Liver (tissue), 9 donors: ENCODE measurements around the gene RASGRF1. TPM values are rescaled to one million over a fixed set of nuclear protein-coding genes. Genes with fewer than 3 reads are reported as not detected.

Source experiments
- DNase-seq: peaks from one replicate; pipeline ENCODE4 v3.0.0-alpha.2; 2017; ENCODE audit warnings: low spot score
- H3K27ac ChIP-seq, 2 donors: one replicate each; pipeline ENCODE4 v1.7.0; 2013; ENCODE audit warnings: inconsistent platforms in 2 of 2, low read length in 2 of 2, control low read depth in 1 of 2, low read depth in 1 of 2, mild to moderate bottlenecking in 1 of 2
- H3K27me3 ChIP-seq, 4 donors: one replicate each; pipeline versions ENCODE4 v1.6.1 to v1.7.0; 2013; ENCODE audit warnings: low read length in 3 of 4, inconsistent platforms in 1 of 4, mild to moderate bottlenecking in 1 of 4, moderate library complexity in 1 of 4; ENCODE audit not compliant: control insufficient read depth in 4 of 4, insufficient read depth in 4 of 4
- H3K36me3 ChIP-seq, 4 donors: one replicate each; pipeline versions ENCODE4 v1.6.1 to v1.7.0; 2013; ENCODE audit warnings: low read length in 3 of 4, mild to moderate bottlenecking in 3 of 4, low read depth in 1 of 4, moderate library complexity in 1 of 4; ENCODE audit not compliant: control insufficient read depth in 4 of 4, insufficient read depth in 3 of 4
- H3K4me1 ChIP-seq, 4 donors: one replicate each; pipeline versions ENCODE4 v1.6.1 to v1.7.0; 2013; ENCODE audit warnings: low read length in 3 of 4, mild to moderate bottlenecking in 3 of 4, moderate library complexity in 1 of 4; ENCODE audit not compliant: control insufficient read depth in 4 of 4, insufficient read depth in 4 of 4
- H3K4me3 ChIP-seq, 3 donors: one replicate each; pipeline versions ENCODE4 v1.6.1 to v1.7.0; 2013; ENCODE audit warnings: low read length in 3 of 3, control low read depth in 1 of 3, low read depth in 1 of 3, mild to moderate bottlenecking in 1 of 3
- H3K9ac ChIP-seq, 2 donors: one replicate each; pipeline ENCODE4 v1.7.0; 2013; ENCODE audit warnings: low read length in 2 of 2, mild to moderate bottlenecking in 2 of 2, moderate library complexity in 2 of 2, control low read depth in 1 of 2, low read depth in 1 of 2
- H3K9me3 ChIP-seq, 4 donors: one replicate each; pipeline versions ENCODE4 v1.6.1 to v1.7.0; 2013; ENCODE audit warnings: low read length in 3 of 4; ENCODE audit not compliant: control insufficient read depth in 4 of 4
- EGR1 ChIP-seq, 2 donors: IDR thresholded peaks; 2 replicates each; pipeline ENCODE4 v1.6.1; 2016 to 2018; ENCODE audit warnings: antibody characterized with exemption in 2 of 2, low read depth in 2 of 2
- FOXA1 ChIP-seq: IDR thresholded peaks from 2 replicates; pipeline ENCODE4 v1.6.1; 2016; ENCODE audit warnings: antibody characterized with exemption
- FOXA2 ChIP-seq: IDR thresholded peaks from 2 replicates; pipeline ENCODE4 v1.6.1; 2016; ENCODE audit warnings: antibody characterized with exemption
- GABPA ChIP-seq, 2 donors: IDR thresholded peaks in 1 of 2; conservative IDR thresholded peaks in 1 of 2; 2 replicates each; pipeline ENCODE4 v1.6.1; 2016; ENCODE audit warnings: antibody characterized with exemption in 2 of 2, mild to moderate bottlenecking in 1 of 2, moderate library complexity in 1 of 2
- HNF4A ChIP-seq, 2 donors: conservative IDR thresholded peaks; 2 replicates each; pipeline ENCODE4 v1.6.1; 2016; ENCODE audit warnings: antibody characterized with exemption in 2 of 2, mild to moderate bottlenecking in 2 of 2
- HNF4G ChIP-seq: IDR thresholded peaks from 2 replicates; pipeline ENCODE4 v1.6.1; 2016; ENCODE audit warnings: antibody characterized with exemption
- JUND ChIP-seq, 2 donors: IDR thresholded peaks; 2 replicates each; pipeline ENCODE4 v1.6.1; 2016; ENCODE audit warnings: antibody characterized with exemption in 2 of 2
- NR2F2 ChIP-seq: IDR thresholded peaks from 2 replicates; pipeline ENCODE4 v1.6.1; 2016; ENCODE audit warnings: antibody characterized with exemption
- RAD21 ChIP-seq, 2 donors: IDR thresholded peaks; 2 replicates each; pipeline ENCODE4 v1.6.1; 2016; ENCODE audit warnings: antibody characterized with exemption in 2 of 2, mild to moderate bottlenecking in 2 of 2
- RXRA ChIP-seq, 2 donors: IDR thresholded peaks; 2 replicates each; pipeline ENCODE4 v1.6.1; 2017 to 2018; ENCODE audit warnings: antibody characterized with exemption in 2 of 2, mild to moderate bottlenecking in 1 of 2
- SP1 ChIP-seq: IDR thresholded peaks from 2 replicates; pipeline ENCODE4 v1.6.1; 2018; ENCODE audit warnings: antibody characterized with exemption, mild to moderate bottlenecking
- TAF1 ChIP-seq: conservative IDR thresholded peaks from 2 replicates; pipeline ENCODE4 v1.6.1; 2016; ENCODE audit warnings: antibody characterized with exemption, mild to moderate bottlenecking
- YY1 ChIP-seq: IDR thresholded peaks from 2 replicates; pipeline ENCODE4 v1.6.1; 2016; ENCODE audit warnings: antibody characterized with exemption, mild to moderate bottlenecking
- WGBS: extraction: QIAGEN DNeasy Blood & Tissue Kit; methylation state at CpG from one replicate; pipeline ENCODE4 v1.1.7; 2013; 5-methylcytosine and 5-hydroxymethylcytosine counted together
- polyA plus RNA-seq, 2 donors: library from polyadenylated mRNA; stranded (reverse) in 1 of 2; unstranded in 1 of 2; fragments of 200-250 nt in 1 of 2; fragments of >200 nt in 1 of 2; fragmentation: Nextera tagmentation in 1 of 2; extraction: Ambion mirVana in 1 of 2; gene quantifications; one replicate each; pipeline versions ENCODE4 v1.2.1 to v1.2.3, GENCODE V29; 2013 to 2015
- total RNA-seq, 2 donors: library from RNA; depleted of rRNA; stranded (reverse); fragments of >200 nt; gene quantifications; one replicate each; pipeline ENCODE4 v1.2.3, GENCODE V29; 2014
- TF ChIP-seq, protein P1 (sequence below): IDR thresholded peaks from 2 replicates; pipeline ENCODE4 v1.6.1; 2016; ENCODE audit warnings: antibody characterized with exemption
- TF ChIP-seq, protein P2 (sequence below): fragments of 150-350 bp; IDR thresholded peaks from 2 replicates; pipeline ENCODE4 v1.5.1; 2017; ENCODE audit warnings: improper control_type of control experiment, low read depth, low read length; ENCODE audit not compliant: missing input control
- TF ChIP-seq, protein P3 (sequence below): IDR thresholded peaks from 2 replicates; pipeline ENCODE4 v1.6.1; 2016; ENCODE audit warnings: antibody characterized with exemption
- donor health status: healthy.
- donor health status: healthy.
- donor health status: healthy.
- donor health status: healthy.
- donor health status: healthy.

Gene RASGRF1
- total and polyA plus RNA-seq, 4 donors = 0.28 TPM; not detected in 3

DNA sequence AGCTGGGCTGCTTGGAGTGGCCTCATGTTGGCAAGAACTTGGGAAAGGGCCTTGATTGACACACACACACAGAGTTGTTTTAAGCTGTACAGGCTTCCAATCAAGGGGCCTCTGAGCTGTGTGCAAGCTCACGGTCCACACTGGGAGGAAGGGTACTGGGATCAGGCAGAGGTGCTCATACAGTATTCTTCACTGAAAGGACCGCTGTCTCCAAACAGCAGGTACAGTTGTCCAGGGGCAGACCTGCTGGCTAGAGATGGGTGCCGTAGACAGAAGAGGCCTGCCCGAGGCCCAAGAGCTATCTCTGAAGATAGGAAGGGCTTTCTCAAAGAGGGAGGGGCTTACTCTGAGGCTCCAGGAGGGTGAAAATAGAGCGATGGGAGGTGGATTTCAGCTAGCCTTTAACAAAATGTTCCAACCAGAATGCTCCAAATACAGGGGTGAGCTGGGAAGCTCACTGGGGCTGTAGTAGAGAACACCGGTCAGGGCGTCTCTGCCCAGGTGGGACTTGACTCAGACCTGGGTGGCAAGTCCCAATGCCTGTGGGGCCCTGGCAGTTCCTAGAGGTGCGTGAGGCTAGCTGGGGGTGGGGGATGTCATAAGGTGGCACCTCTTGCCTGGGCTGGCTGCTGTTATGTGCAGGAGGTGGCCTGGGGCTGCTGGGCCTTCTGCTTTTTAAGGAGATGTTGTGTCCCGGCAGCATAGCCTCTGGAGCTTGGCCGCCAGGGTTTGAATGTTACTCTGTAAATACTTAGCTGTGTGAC, 42.7 kb downstream of the RASGRF1 start:
- Histone ChIP-seq H3K27ac (no peak overlapping the region), H3K9ac (no peak overlapping the region), H3K4me3 (no peak overlapping the region), H3K9me3 (peaks cover 0 to 7% (median 2%) of the 10 kb centered on the region in 4 donors), H3K27me3 (no peaks in the 10 kb centered on the region), H3K4me1 (no peaks in the 10 kb centered on the region), H3K36me3 (no peaks in the 10 kb centered on the region)
- DNase-seq = no peak
- WGBS = 93% methylated on average over 10 of the region's 10 CpGs
- TF ChIP-seq HNF4G = no peak
- TF ChIP-seq, protein P1, sequence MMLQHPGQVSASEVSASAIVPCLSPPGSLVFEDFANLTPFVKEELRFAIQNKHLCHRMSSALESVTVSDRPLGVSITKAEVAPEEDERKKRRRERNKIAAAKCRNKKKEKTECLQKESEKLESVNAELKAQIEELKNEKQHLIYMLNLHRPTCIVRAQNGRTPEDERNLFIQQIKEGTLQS = no peak
- no peak for TF ChIP-seq FOXA1
- TF ChIP-seq JUND (IDR thresholded peaks at IDR 0.05) = no peak
- no peak for TF ChIP-seq TAF1

DNA sequence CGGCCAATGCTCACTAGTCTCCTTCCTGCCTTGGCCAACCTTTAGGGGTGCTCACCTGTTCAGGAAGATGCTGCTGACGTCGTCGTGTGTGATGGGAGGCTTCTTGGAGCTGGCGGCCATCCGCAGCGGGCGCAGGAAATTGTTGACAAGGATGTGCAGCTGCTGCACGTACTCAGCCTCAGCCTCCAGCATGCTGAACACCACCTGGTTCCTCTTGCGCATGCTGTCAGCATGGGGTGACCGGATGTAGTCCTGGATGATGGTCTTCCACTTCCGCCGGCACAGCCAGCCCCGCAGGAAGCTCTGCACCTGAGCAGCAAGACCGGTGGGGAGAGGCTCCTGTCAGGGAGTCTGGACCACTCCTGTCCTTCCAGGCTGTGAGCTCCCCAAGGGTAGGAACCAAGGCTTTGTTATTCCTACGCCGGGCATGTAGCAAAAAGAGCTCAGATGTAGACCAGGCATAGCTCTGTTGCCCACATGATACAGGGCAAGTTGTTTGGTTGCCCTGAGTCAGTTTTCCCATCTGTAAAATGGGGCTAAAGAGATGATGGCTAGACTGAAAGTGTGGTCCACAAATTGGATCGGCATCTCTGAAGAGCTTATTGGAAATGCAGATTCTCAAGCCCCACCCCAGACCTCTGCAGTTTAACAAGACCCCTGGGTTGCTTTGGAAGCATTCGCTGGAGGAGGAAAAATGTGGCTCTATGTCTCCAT, 43.7 kb downstream of the RASGRF1 start:
- 91% methylated on average over 19 of the region's 19 CpGs for WGBS
- TF ChIP-seq FOXA2 (no peak), TAF1 (no peak), HNF4A (conservative IDR thresholded peaks at IDR 0.05) (no peak)

DNA sequence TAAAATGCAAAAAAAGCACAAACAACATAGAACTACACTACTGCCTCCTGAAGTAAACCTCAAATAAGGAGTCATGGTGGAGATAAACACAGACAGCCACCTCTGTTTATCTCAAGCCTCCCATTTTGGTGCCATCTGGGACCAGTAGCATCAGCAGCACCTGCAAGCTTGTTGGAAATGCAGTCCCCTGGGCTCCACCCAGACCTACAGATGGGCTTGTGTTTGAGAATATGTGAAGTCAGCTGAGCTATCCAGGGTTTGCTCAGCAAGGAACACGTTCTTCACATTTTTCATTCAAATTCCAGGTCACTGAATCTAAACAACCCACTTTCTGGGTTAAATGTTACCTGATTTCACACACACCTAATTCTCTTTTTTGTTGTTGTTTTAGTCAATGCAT, 45.5 kb downstream of the RASGRF1 start:
- DNase-seq = no peak
- H3K9me3 ChIP-seq = peaks cover 0 to 12% (median 3%) of the 10 kb centered on the region in 4 donors
- H3K27me3 ChIP-seq = no peaks in the 10 kb centered on the region
- no peak for TF ChIP-seq NR2F2
- TF ChIP-seq YY1 = no peak
- TF ChIP-seq, protein P2, sequence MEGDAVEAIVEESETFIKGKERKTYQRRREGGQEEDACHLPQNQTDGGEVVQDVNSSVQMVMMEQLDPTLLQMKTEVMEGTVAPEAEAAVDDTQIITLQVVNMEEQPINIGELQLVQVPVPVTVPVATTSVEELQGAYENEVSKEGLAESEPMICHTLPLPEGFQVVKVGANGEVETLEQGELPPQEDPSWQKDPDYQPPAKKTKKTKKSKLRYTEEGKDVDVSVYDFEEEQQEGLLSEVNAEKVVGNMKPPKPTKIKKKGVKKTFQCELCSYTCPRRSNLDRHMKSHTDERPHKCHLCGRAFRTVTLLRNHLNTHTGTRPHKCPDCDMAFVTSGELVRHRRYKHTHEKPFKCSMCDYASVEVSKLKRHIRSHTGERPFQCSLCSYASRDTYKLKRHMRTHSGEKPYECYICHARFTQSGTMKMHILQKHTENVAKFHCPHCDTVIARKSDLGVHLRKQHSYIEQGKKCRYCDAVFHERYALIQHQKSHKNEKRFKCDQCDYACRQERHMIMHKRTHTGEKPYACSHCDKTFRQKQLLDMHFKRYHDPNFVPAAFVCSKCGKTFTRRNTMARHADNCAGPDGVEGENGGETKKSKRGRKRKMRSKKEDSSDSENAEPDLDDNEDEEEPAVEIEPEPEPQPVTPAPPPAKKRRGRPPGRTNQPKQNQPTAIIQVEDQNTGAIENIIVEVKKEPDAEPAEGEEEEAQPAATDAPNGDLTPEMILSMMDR = no peak
- no peak for TF ChIP-seq HNF4G
- no peak for TF ChIP-seq GABPA (IDR thresholded peaks at IDR 0.05 in 1 of 2, conservative IDR thresholded peaks at IDR 0.05 in 1 of 2)
- no peak for TF ChIP-seq JUND (IDR thresholded peaks at IDR 0.05)
- TF ChIP-seq TAF1 = no peak
- no peak for TF ChIP-seq HNF4A (conservative IDR thresholded peaks at IDR 0.05)
- no peak for TF ChIP-seq RXRA (IDR thresholded peaks at IDR 0.05)
- no peak for TF ChIP-seq FOXA2
- no peak for TF ChIP-seq RAD21 (IDR thresholded peaks at IDR 0.05)
- no peak for TF ChIP-seq SP1
- no peak for TF ChIP-seq EGR1 (IDR thresholded peaks at IDR 0.05; ENCODE audit: low read depth in 2 of 2)
- TF ChIP-seq, protein P3, sequence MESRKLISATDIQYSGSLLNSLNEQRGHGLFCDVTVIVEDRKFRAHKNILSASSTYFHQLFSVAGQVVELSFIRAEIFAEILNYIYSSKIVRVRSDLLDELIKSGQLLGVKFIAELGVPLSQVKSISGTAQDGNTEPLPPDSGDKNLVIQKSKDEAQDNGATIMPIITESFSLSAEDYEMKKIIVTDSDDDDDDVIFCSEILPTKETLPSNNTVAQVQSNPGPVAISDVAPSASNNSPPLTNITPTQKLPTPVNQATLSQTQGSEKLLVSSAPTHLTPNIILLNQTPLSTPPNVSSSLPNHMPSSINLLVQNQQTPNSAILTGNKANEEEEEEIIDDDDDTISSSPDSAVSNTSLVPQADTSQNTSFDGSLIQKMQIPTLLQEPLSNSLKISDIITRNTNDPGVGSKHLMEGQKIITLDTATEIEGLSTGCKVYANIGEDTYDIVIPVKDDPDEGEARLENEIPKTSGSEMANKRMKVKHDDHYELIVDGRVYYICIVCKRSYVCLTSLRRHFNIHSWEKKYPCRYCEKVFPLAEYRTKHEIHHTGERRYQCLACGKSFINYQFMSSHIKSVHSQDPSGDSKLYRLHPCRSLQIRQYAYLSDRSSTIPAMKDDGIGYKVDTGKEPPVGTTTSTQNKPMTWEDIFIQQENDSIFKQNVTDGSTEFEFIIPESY = no peak
- TF ChIP-seq, protein P1 = no peak
- H3K4me1 ChIP-seq = no peaks in the 10 kb centered on the region
- 68% methylated on average over 1 of the region's 1 CpG for WGBS
- H3K9ac ChIP-seq = no peak overlapping the region
- H3K27ac ChIP-seq = no peak overlapping the region
- no peak overlapping the region for H3K4me3 ChIP-seq
- H3K36me3 ChIP-seq = no peaks in the 10 kb centered on the region

More for the DNA sequence above, 43.7 kb downstream of the RASGRF1 start:
- Histone ChIP-seq H3K36me3 (no peaks in the 10 kb centered on the region), H3K27me3 (no peaks in the 10 kb centered on the region), H3K27ac (no peak overlapping the region), H3K9ac (no peak overlapping the region), H3K9me3 (peaks cover 0 to 12% (median 3%) of the 10 kb centered on the region in 4 donors), H3K4me1 (no peaks in the 10 kb centered on the region), H3K4me3 (no peak overlapping the region)
- no peak for DNase-seq
